ENCODE measurements around the gene EPPIN. TPM values are rescaled to one million over a fixed set of nuclear protein-coding genes. Genes with fewer than 3 reads are reported as not detected.

EPPIN gene
- total RNA-seq, 2 donors from 2014 or later = not detected

DNA sequence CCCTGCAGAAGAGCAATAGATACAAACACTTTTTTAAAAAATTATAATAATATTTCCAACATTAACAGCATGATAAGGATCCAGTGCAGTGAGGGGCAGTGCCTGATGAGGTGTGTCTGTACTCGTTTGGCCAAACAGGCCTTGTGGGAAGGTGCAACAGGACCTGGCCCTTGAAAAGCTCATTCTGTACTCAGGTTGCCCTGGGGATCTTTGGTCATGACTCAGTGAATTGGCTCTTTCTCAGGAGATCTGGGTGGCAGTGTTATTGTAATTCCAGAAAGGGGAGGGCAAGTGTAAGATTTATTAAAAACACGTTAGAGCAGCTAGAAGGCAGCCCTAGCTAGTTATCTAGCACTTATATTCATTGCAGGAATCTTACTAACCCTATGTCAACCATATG lies 28.9 kb downstream of the EPPIN start:
- TF ChIP-seq, protein P1, sequence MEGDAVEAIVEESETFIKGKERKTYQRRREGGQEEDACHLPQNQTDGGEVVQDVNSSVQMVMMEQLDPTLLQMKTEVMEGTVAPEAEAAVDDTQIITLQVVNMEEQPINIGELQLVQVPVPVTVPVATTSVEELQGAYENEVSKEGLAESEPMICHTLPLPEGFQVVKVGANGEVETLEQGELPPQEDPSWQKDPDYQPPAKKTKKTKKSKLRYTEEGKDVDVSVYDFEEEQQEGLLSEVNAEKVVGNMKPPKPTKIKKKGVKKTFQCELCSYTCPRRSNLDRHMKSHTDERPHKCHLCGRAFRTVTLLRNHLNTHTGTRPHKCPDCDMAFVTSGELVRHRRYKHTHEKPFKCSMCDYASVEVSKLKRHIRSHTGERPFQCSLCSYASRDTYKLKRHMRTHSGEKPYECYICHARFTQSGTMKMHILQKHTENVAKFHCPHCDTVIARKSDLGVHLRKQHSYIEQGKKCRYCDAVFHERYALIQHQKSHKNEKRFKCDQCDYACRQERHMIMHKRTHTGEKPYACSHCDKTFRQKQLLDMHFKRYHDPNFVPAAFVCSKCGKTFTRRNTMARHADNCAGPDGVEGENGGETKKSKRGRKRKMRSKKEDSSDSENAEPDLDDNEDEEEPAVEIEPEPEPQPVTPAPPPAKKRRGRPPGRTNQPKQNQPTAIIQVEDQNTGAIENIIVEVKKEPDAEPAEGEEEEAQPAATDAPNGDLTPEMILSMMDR (IDR thresholded peaks at IDR 0.05) = no peak
- no peak for TF ChIP-seq POLR2A (IDR thresholded peaks at IDR 0.05)
- intact Hi-C loops (cut with DNase I) = no loop called here
- Histone ChIP-seq H3K4me1 (no peaks in the 10 kb centered on the region), H3K27ac (no peak overlapping the region), H3K9me3 (no peaks in the 10 kb centered on the region), H3K4me3 (no peak overlapping the region), H3K36me3 (replicated peaks in 1 of 2; ENCODE audit: insufficient read depth in 1 of 2, low read depth in 2 of 2) (no peaks in the 10 kb centered on the region), H3K27me3 (no peaks in the 10 kb centered on the region)
- DNase-seq (no peak), ATAC-seq (no peak)
- 58 to 62% methylated on average over 2 of the region's 2 CpGs for WGBS, 2 donors

DNA sequence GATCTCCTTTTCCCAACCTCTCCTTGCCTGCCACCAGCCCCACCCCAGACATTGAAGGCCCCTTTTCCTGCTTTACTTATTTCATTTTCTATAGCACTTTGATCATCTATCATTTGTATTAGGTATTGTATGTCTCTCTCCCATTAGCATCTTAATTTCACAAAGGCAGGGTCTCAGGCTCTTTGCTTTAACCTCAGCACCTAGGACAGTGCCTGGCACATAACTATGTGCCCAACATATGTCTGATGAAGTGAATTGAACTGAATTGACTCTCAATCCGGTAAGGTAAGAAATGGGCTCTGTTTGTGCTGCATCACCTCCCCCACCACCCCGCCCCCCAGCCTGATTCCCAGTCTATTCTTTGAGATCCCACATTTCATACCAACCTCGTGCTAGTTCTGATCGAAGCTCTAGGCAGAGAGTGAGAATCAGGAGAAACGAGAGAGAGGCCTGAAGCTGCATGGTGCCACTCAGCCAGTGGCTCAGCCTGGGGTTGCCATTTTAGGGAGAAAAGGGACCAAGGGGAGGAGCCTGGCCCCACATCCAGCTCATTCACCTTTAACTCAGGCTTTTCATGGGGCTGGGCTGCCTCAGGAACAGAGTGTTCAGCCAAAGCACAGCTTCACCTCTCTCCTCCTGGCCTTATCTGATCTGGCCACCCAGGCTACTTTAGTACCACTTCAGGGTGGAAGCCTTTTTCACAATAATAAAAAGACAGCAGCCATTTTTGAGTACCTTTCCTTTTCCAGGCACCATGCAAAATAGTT lies 31.9 kb downstream of the EPPIN start, which contains the start of gene SPINT3:
TSS of gene SPINT3 (minus strand) at position 476 of the 767 bp plus-strand sequence. CDS start at position 462, 14 bp downstream.
- intact Hi-C loops (cut with DNase I) = no loop called here
- DNase-seq (no peak), ATAC-seq (no peak)
- Histone ChIP-seq H3K4me1 (no peaks in the 10 kb centered on the region), H3K27me3 (no peaks in the 10 kb centered on the region), H3K36me3 (replicated peaks in 1 of 2; ENCODE audit: insufficient read depth in 1 of 2, low read depth in 2 of 2) (no peaks in the 10 kb centered on the region), H3K4me3 (no peak within 1 kb of the TSS), H3K27ac (no peak within 1 kb of the TSS), H3K9me3 (no peaks in the 10 kb centered on the region)
- TF ChIP-seq POLR2A (IDR thresholded peaks at IDR 0.05) = no peak
- TF ChIP-seq, protein P1 (IDR thresholded peaks at IDR 0.05) = no peak
- WGBS, 2 donors = 52 to 56% methylated on average over 5 of the region's 5 CpGs

DNA sequence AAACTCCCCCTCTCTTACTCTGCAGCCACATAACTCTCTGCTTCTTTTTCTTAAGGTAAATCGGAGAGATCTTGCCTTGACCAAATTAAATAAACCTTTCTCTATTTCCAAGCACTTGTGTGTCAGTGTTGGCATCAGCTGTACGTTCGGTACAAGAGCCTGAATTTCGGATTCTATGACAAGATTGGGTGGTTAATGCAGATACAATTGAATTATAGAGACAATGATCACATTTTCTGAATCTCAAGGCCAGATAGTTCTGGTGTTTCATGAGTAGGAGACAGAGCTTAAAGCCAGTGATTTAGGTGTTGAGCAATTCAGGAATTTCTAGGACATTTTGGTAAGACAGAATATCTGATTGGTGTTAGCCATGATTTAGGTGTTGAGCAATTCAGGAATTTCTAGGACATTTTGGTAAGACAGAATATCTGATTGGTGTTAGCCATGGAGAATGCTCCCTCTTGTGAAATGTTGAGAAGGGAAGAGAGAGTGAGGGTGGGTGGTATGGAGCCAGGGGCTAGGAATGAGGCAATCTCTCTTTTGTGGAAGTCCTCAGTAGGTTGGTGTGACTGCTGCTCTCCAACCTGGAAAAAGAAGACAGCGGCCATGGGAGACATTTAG lies 36.8 kb downstream of the EPPIN start:
- H3K4me1 ChIP-seq = no peaks in the 10 kb centered on the region
- H3K36me3 ChIP-seq (replicated peaks in 1 of 2; ENCODE audit: insufficient read depth in 1 of 2, low read depth in 2 of 2) = no peaks in the 10 kb centered on the region
- intact Hi-C loops (cut with DNase I) = no loop called here
- no peaks in the 10 kb centered on the region for H3K27me3 ChIP-seq
- H3K9me3 ChIP-seq = no peaks in the 10 kb centered on the region
- 74 to 80% methylated on average over 5 of the region's 5 CpGs for WGBS, 2 donors
- ATAC-seq (no peak), DNase-seq (no peak)
- no peak overlapping the region for H3K4me3 ChIP-seq
- no peak overlapping the region for H3K27ac ChIP-seq
- TF ChIP-seq, protein P1 (IDR thresholded peaks at IDR 0.05) = no peak
- no peak for TF ChIP-seq POLR2A (IDR thresholded peaks at IDR 0.05)

DNA sequence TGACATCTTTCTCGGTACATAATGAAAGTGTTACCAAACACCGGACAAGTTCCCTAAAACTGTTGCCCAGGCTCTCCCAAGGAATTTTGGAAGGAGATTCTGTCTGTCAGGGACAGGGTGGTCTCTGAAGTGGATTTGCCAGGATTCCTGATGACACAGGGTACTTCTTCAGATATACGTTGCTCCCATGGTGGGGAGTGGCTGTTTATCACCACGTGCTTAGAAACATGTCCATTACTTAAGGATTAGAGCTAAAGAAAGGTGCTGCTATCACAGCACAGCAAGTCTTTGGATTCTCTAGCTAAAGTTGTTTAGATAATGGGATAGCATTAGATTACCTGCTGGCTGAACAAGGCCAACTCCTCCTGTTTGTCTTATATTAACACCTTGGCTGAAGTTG lies 38.1 kb downstream of the EPPIN start:
- ATAC-seq (no peak), DNase-seq (no peak)
- Histone ChIP-seq H3K4me1 (no peaks in the 10 kb centered on the region), H3K36me3 (replicated peaks in 1 of 2; ENCODE audit: insufficient read depth in 1 of 2, low read depth in 2 of 2) (no peaks in the 10 kb centered on the region), H3K9me3 (no peaks in the 10 kb centered on the region), H3K27me3 (no peaks in the 10 kb centered on the region), H3K4me3 (no peak overlapping the region), H3K27ac (no peak overlapping the region)
- no peak for TF ChIP-seq POLR2A (IDR thresholded peaks at IDR 0.05)
- intact Hi-C loops (cut with DNase I) = no loop called here
- 53 to 55% methylated on average over 4 of the region's 4 CpGs for WGBS, 2 donors

DNA sequence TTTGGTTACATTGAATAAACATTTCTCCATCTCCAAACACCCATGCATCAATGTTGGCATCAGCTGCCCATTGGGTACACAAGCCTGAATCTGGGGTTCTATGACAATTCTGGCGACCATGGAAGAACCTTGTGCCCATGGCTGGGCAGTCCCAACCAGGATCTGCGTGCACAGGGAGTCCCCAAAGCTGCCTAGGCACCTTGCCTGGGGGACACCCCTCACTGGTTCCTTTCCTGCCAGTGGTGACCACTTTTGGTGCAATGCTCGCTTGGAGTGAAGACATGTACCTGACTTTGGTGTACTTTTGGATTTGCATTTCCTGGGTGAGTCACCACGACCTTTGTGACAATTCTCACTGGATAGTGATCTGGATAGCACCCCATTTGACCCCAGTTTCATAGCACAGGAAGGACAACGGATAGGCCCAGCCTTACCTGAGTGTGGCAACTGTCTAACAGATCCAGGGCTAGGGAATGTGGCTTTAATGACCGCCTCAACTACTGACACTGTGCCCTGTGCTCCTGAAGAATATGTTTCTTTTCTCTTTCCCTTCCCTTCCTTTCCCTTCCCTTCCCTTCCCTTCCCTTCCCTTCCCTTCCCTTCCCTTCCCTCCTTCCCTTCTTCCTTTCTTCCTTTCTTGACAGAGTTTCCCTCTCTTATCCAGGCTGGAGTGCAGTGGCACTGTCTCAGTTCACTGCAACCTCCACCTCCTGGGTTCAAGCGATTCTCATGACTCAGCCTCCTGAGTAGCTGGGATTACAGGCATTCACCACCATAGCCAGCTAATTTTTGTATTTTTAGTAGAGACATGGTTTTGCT lies 38.9 kb downstream of the EPPIN start:
- no peak overlapping the region for H3K27ac ChIP-seq
- intact Hi-C loops (cut with DNase I) = no loop called here
- no peak overlapping the region for H3K4me3 ChIP-seq
- WGBS, 2 donors = 64 to 73% methylated on average over 6 to 7 of the region's 7 CpGs
- no peaks in the 10 kb centered on the region for H3K4me1 ChIP-seq
- no peaks in the 10 kb centered on the region for H3K36me3 ChIP-seq (replicated peaks in 1 of 2; ENCODE audit: insufficient read depth in 1 of 2, low read depth in 2 of 2)
- TF ChIP-seq, protein P1 (IDR thresholded peaks at IDR 0.05) = no peak
- no peak for TF ChIP-seq POLR2A (IDR thresholded peaks at IDR 0.05)
- ATAC-seq = no peak
- DNase-seq = no peak
- H3K27me3 ChIP-seq = no peaks in the 10 kb centered on the region
- H3K9me3 ChIP-seq = no peaks in the 10 kb centered on the region
